Stimulated activated CD8-positive, alpha-beta memory T cell treated with anti-CD3 and anti-CD28 coated beads, Interleukin-7, amount 100 ng/mL, for 48 hours (primary cell): Measurements from ENCODE around the gene APOL2.
"Not testable (repeated sequence)": the region's sequence is repeated elsewhere in the genome, so short reads cannot be mapped to it uniquely, and the experiment has no call there.

Experiments
- DNase-seq, 2 donors: peaks; one replicate each; pipeline ENCODE4 v3.0.0-alpha.2; 2020; ENCODE audit warnings: low read depth in 1 of 2; ENCODE audit errors: extremely low read depth in 1 of 2

The APOL2 gene

DNA sequence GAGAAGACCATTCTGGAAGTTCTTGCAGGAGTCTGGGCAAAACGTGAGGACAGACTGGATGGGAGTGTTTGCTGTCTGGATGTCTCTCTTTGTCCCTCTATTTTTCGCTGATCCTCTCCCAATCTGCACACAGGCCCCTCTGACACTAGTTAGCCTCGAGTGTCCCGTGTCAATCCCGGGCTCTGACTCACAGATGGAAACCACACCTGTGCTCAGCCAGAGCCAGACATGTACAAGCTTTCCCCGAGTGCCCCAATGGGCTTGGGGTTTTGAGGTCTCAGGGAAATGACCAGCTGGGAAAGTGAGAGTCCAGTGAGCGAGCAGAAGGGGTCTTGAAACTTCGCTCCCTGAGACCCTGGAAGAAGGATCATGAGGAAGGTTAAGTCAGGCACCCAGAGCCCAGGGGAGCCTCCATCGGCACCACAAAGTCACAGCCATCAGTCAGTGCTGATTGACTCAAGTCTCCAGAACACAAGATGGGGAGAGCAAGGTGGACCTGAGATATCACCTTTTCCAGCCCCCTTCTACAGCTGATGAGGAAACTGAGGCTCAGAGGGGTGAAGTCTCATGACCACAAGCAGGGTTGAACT, 13.9 kb downstream of the APOL2 start:
- no peak for DNase-seq

- no peak for DNase-seq
Observed at GRCh38 chr22:36224245-36224644, 15.1 kb downstream of the APOL2 start.

DNA sequence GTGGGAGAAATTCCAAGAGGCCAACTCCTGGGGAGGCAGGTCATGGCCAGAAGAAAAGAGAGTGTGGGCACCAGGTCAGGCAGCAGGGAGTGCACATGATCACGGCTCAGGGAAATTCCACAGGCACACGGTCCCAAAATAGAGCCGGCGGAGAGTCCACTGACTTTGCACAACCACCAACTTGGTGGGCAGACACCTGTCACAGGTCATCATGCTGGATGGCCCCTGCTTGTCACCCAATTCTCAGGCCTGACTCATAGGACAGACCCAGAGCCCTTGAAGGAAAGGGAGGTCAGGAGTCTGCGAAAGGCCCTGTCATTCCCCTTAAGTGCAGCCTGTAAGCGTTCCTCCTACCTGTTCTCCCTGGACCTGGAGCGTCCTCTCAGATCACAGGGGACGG, 15.8 kb downstream of the APOL2 start:
- DNase-seq = no peak

DNA sequence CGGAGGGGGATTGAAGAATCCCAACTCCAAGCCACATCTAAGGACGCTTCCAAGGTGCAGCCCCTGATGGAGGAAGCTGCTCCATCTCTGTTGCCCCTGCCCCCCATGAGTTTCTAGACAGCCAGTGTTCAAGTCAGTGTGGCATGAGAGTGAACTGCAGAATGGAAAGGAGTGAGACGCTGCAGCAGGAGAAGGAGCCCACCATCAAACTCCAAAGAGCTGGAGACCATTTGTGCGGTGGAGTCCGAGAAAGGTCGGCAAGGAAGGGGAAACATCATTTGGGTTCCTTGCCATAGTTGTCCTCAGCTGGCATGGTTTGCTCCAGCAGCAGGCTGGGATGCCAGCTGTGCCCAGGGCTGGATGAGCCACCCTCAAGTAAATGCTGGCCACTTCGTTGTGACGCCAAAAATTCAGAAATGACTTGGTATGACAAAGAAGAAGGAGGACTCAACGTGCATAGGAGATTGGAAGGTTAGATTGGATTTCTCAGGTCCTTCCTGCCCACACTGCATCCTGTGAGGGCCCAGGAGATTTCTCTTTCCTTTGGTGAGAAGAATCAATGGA, 16.4 kb downstream of the APOL2 start:
- DNase-seq = no peak

DNA sequence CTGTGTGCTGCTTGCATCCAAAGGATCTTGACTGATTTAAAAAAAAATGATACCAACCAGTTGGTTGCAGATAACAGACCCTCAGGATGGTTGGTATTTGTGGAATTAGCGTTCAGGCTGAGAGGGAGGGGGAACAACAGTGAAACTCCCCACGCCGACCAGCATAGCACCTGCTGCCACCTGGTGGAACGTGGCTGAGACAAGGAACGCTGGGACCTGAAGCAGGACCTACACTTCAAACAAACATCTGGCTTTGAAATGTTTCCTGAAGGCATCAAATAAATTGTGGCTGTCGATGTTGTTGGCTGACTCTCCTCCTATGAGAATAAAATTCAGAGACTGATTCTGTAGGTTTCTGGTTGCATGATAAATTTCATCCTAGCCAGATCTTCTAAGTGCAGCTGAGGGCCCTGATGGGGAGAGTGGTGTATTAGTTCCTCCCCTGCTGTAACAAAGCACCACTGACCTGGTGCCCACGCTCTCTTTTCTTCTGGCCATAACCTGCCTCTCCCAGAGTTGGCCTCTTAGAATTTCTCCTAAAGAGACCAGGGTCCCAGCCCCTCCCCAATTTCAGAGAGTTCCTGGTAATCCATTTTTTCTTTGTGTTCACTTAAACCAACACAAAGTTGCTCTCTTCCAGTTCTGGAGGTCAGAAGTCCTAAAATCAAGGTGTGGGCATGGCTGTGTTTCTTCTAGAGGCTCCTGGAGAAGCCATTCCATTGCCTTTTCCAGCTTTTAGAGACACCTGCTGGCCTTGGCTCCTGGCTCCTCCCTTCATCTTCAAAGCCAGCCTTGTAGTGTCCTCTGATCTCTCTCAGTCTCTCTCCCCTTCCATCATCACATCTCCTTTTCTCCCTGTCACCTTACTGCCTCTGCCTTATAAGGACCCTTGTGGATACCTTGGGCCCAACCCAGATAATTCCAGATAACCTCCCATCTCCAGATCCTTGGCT, 17.3 kb downstream of the APOL2 start:
- DNase-seq = peak in 1 of 2 donors; percentile 21

DNA sequence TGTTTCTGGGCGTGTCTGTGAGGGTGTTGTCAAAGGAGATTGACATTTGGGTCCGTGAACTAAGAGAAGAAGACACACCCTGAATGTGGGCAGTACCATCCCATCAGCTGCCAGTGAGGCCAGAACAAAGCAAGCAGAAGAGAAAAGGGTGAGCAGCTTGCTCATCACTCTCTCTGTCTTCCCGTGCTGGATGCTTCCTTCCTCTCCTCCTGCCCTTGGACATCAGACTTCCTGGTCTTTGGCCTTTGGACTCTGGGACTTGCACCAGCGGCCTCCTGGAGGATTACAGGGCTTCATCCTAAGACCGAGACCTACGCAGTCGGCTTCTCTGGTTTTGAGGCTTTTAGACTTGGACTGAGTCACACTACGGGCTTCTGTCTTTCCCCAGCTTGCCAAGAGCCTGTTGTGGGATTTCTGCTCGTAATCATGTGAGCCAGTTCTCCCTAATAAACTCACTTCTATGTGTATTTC, 18.8 kb downstream of the APOL2 start:
- no peak for DNase-seq

GRCh38 chr22:36218648-36219193, 20.6 kb downstream of the APOL2 start:
- no peak for DNase-seq

GRCh38 chr22:36215981-36216380, 23.3 kb downstream of the APOL2 start:
- DNase-seq = no peak

DNA sequence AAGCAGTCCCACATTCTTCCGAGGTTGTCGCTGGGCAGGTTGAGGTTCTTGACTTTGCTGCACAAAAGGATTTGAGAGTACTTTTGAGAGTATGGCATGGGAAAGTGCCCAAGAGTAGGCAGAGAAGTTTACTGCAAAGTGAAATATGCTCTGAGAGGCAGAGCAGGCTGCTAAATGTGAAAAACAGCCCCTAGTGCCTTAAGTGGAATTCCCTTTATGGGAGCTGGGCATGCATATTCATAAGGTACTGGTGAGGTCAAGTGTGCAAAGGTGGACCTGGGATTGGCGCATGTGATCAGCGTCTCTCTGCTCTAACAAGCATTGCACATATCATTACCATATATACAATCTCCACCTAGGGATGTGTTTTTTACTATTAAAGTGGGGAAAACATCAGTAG, 25.7 kb downstream of the APOL2 start:
- no peak for DNase-seq

GRCh38 chr22:36212901-36213300, 26.4 kb downstream of the APOL2 start:
- DNase-seq = no peak

DNA sequence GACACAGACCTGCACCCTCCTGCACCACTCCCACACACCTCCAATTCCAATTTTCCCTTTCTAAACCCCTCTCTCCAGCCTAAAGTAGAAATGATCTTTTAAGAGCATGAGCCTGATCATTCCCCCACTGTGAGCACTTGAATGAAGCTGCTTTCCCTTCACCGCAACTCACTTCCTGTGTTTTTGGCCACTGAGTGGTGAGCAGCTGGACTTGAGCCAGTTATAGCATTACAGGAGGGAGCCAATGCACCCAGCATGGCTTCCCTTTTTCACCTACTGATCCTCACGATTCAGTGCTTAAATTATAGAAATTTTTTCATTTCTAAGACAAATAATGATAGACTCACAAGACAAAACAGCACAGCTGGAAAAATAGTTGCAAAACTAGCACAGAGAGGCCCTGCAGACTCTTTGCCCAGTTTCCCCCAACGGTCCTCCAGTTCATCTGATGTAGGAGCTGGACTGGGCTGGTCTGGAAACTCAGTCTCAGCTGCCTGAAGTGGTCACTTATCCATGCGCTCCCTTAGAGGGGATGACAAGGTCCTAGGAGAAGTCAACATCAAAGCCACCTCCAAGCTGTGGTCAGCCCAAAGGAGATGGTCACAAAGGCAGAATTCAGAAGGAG, 28.0 kb downstream of the APOL2 start:
- no peak for DNase-seq

DNA sequence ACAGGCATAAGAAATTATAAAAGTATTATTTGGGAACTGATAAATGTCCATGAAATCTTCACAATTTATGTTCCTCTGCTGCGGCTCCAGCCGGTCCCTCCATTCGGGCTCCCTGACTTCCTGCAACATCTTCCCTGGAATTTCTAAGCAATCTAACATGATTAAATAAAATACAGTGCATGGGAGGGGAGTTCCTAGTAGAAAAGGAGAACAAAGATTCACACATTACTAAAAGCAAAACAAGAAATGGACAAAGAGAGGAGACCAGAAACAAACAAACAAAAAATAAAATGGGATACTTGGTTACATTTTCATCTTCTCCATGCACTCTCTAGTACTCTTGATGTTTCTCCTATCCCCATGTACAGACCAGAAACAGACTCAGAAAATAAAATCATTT, 29.1 kb downstream of the APOL2 start:
- no peak for DNase-seq

GRCh38 chr22:36209488-36209908, 29.8 kb downstream of the APOL2 start:
- DNase-seq = not testable (repeated sequence)

DNA sequence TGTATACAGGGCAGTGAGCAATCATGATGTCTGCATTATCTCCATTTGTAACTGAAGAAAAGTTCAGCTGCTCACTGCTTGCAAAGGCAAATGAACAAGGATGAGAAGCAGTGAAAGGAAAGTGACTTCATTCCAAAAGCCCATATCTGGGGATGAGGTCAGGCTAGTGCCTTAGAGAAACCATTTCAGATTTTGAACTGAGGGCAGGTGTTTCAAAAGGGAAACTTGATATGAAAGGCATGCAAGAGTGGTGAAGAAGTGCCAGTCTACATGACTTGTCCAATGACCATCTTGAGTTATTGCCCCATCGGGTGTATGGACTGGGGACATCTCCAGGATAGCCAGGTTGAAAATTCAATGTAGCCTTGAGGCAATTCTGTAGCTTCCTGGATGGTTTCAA, 30.4 kb downstream of the APOL2 start:
- no peak for DNase-seq

DNA sequence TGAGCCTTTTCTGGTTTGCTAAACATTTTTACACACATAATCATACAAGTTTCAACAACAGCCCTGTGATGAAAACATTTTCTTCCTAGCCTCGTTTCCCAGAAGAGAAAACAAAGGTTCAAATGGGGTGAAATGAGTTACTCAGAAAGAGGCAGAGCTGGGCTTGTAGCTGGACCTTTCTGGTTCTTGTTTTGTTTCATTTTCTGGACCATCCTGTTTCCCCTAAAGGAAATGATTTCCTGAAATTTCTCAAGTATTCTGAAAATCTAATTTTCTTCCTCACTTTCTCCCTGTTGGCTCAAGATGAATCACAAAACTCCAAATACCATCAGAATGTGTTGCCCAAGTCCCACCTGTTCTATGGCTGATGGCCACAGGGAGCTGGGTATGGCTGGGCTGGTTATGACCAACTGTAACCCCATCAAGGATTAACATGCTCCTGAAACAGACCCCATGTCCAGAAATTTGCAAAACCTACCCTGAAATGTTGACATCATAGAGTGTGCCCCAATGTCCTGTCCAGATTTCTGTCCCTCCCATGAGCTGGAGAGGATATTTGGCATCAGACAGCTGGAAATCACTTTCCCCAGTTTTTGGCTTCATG, 31.1 kb downstream of the APOL2 start:
- no peak for DNase-seq

- DNase-seq = no peak
Observed at GRCh38 chr22:36206255-36206654, 33.1 kb downstream of the APOL2 start.

- DNase-seq = not testable (repeated sequence)
Observed at GRCh38 chr22:36205573-36205972, 33.8 kb downstream of the APOL2 start.

DNA sequence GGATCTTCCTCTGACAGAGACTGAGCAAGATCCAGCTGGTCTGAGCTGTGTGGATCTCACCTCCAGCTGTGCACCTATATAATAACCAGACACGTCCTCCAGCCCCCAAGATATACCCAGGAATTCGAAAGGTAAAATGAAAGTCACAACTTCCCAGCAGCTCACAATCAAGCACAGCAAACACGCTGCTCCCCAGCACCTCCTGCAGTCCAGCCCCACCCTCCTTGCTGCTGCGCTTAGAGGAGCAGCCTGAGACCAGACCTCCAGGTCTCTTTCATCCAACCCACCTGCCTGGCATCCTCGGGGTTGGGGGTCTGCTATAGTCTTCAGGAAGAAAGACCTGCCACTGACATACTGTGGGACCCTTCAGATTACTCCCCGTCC, 34.7 kb downstream of the APOL2 start:
- no peak for DNase-seq

DNA sequence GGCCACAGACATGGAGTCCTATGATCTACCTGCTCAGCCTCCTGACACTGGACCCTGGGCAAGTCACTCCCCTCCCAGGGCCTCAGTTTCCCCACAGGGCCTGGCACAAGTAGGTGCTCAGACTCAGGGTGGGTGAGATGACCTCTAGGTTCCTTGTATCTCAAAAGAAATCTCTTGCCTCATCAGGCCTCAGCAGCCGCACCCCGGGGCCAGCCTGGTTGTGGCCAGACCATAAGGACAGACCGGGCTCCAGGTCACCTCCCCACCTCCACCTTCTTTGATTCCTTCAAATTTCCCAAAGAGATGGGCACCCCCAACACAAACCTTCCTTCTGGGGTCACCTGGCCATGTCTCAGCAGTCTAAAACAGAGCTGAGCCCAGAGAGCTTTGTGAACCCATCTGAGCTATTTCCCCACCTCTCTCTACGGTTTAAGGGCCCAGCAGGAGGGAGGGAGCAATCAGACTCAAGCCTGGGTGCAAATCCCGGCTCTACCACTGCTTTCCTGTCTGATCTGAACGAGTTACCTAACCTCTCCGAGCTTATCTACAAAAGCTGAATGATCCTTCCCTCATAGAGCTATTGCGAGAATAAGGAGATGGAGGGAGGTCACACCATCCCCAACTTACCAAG, 35.2 kb downstream of the APOL2 start:
- no peak for DNase-seq

DNA sequence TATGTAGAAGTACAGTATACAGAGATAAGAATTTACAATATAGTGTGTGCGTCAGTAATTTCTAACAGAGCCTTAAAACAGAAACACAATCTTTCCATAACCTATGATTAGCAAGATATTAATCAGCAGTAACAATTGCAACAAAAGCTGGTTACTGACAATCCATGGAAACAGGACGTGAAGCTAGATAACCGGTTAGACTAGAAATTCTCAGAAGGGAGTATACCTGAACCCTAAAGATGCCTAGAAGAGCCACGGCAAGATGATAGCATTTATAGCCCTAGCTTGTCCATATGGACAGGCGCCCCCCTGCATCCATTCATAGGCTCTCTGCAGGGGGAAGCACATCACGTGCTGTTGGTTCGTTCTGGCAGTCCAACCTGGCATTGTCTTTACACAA, 35.9 kb downstream of the APOL2 start:
- not testable (repeated sequence) for DNase-seq
